Fibroblast of lung (primary cell): ENCODE measurements around the gene SMAGP. TPM values are rescaled to one million over a fixed set of nuclear protein-coding genes. Genes with fewer than 3 reads are reported as not detected.

ENCODE experiments used
- DNase-seq, 2 donors: peaks; one replicate each; pipeline versions ENCODE4 v3.0.0 to v3.0.0-alpha.2; 2010; ENCODE audit warnings: low read depth in 2 of 2
- H2AFZ ChIP-seq: 2 replicates; pipeline ENCODE4 v1.5.1; 2012; ENCODE audit warnings: low read length, control low read depth, inconsistent platforms
- H3K27ac ChIP-seq: 2 replicates; pipeline ENCODE4 v1.5.1; 2011; ENCODE audit warnings: low read length, control low read depth; ENCODE audit not compliant: insufficient read depth
- H3K27me3 ChIP-seq: 2 replicates; pipeline ENCODE4 v1.5.1; 2011; ENCODE audit warnings: mild to moderate bottlenecking, low read length; ENCODE audit not compliant: control insufficient read depth, insufficient read depth
- H3K36me3 ChIP-seq: 2 replicates; pipeline ENCODE4 v1.5.1; 2011; ENCODE audit warnings: low read length; ENCODE audit not compliant: control insufficient read depth, insufficient read depth
- H3K4me1 ChIP-seq: 2 replicates; pipeline ENCODE4 v1.5.1; 2011; ENCODE audit warnings: low read length; ENCODE audit not compliant: control insufficient read depth, insufficient read depth; ENCODE audit errors: extremely low read depth
- H3K4me2 ChIP-seq: 2 replicates; pipeline ENCODE4 v1.5.1; 2011; ENCODE audit warnings: low read length, control low read depth; ENCODE audit not compliant: insufficient read depth; ENCODE audit errors: extremely low read depth
- H3K4me3 ChIP-seq, 4 experiments: fragments of 200-600 bp in 1 of 4; sonication (generic) in 1 of 4; replicated peaks in 1 of 4; 2 replicates each; pipeline ENCODE4 v1.5.1; 2011 to 2016; ENCODE audit warnings: low read length in 4 of 4, low read depth in 3 of 4, mild to moderate bottlenecking in 3 of 4, control low read depth in 2 of 4, inconsistent platforms in 1 of 4, mixed read lengths in 1 of 4; ENCODE audit not compliant: insufficient read depth in 1 of 4; ENCODE audit errors: control extremely low read depth in 1 of 4
- H3K79me2 ChIP-seq: 2 replicates; pipeline ENCODE4 v1.5.1; 2012; ENCODE audit warnings: mild to moderate bottlenecking, low read length, inconsistent platforms; ENCODE audit not compliant: control insufficient read depth, insufficient read depth
- H3K9ac ChIP-seq: 2 replicates; pipeline ENCODE4 v1.5.1; 2011; ENCODE audit warnings: mild to moderate bottlenecking, low read length, control low read depth; ENCODE audit not compliant: insufficient read depth
- H3K9me3 ChIP-seq: 2 replicates; pipeline ENCODE4 v1.5.1; 2012; ENCODE audit warnings: low read depth, low read length; ENCODE audit not compliant: control insufficient read depth, insufficient read depth
- H4K20me1 ChIP-seq: 2 replicates; pipeline ENCODE4 v1.5.1; 2011; ENCODE audit warnings: low read length; ENCODE audit not compliant: control insufficient read depth, insufficient read depth; ENCODE audit errors: extremely low read depth
- CTCF ChIP-seq, 2 donors: IDR thresholded peaks in 1 of 2; conservative IDR thresholded peaks in 1 of 2; 1 replicate in 1 of 2; 2 replicates in 1 of 2; pipeline ENCODE4 v1.5.1; 2011 to 2012; ENCODE audit warnings: low read length in 2 of 2, control low read depth in 1 of 2, inconsistent platforms in 1 of 2, low read depth in 1 of 2, mild to moderate bottlenecking in 1 of 2
- EZH2 ChIP-seq: IDR thresholded peaks from 2 replicates; pipeline ENCODE4 v1.5.1; 2012; ENCODE audit warnings: low read length, control low read depth, mild to moderate bottlenecking; ENCODE audit errors: missing control alignments
- polyA plus RNA-seq, 2 donors: library from polyadenylated mRNA; depleted of rRNA in 1 of 2; stranded (reverse) in 1 of 2; unstranded in 1 of 2; fragments of >200 nt; gene quantifications; 2 replicates each; pipeline ENCODE4 v1.2.1, GENCODE V29; 2011 to 2012; ENCODE audit warnings: missing spikeins in 1 of 2
- total RNA-seq: library from RNA; depleted of rRNA; stranded (reverse); fragments of >200 nt; gene quantifications from 2 replicates; pipeline ENCODE4 v1.2.1, GENCODE V29; 2014

The SMAGP gene
- total and polyA plus RNA-seq, 2 donors (not counting 1 experiment from before 2014, with no cell fraction given), result 11.6 to 20.5 TPM

- H3K27me3 ChIP-seq, result no peaks in the 10 kb centered on the region
- peak overlapping the region; percentile 86 for H3K27ac ChIP-seq
- H3K36me3 ChIP-seq, result no peaks in the 10 kb centered on the region
- peaks cover 3% of the 10 kb centered on the region for H3K4me1 ChIP-seq
- H3K9me3 ChIP-seq, result no peaks in the 10 kb centered on the region
- H3K4me3 ChIP-seq, result peak overlapping the region; percentile 63 to 77 (median 68)
- peaks cover 14% of the 10 kb centered on the region for H3K79me2 ChIP-seq
- peak overlapping the region; percentile 83 for H2AFZ ChIP-seq
- peak overlapping the region; percentile 97 for H3K4me2 ChIP-seq
- H3K9ac ChIP-seq, result no peak overlapping the region
- DNase-seq, result peak; percentile 75 to 90
- no peaks in the 10 kb centered on the region for H4K20me1 ChIP-seq
- TF ChIP-seq CTCF (conservative IDR thresholded peaks at IDR 0.05 in 1 of 2, IDR thresholded peaks at IDR 0.05 in 1 of 2; ENCODE audit: low read depth in 1 of 2, low read length in 2 of 2) (no peak), EZH2 (no peak)
Measured at GRCh38 chr12:51270951-51271518, 820 bp upstream of the SMAGP start.

DNA sequence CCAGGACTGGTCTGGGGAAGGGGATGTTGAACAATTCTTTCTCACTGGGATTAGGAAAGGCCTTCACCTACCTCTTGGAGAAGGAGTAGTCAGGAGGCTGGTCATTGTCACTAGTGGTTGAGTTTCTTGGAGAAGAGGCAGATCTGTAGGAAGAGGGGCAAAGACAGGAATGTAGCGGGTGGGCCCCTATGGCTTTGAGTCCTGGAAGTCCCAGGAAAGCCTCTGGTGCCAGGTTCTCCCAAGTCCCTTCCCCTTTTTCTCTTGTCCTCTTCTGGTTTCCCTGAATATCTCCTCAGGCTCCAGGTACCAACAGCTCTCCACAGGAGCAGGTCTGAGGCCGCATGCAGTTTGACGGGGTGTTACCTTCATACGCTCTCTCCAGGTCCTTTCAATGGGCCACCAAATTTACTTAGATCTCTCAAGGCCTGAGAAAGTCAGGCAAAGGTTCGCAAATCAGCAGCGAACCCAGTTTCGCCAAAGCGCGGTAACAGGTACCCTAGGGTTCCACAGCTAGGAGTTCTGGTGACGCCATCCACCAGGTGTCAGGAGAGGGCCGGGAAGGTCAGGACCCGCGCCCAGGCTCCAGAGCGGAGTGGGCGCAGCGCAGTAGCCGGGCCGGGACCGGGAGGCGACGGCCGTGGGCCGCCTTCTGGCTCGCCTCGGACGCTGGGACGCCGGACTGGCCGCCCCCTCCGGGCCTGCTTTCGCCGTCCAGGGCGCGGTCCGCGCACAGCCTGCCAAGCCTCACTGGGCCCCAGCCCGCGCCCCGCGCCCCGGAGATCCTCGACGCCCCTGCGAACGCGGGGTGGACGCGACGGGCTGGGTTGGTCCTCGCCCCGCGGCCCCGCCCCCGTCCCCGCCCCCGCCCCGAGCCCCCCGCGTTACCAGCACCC lies 795 bp downstream of the SMAGP start:
- Histone ChIP-seq H4K20me1 (no peaks in the 10 kb centered on the region), H3K79me2 (peaks cover 16% of the 10 kb centered on the region), H3K4me2 (peak overlapping the region; percentile 71), H3K9me3 (no peaks in the 10 kb centered on the region), H3K36me3 (no peaks in the 10 kb centered on the region), H3K27ac (peak overlapping the region; percentile 86), H3K27me3 (no peaks in the 10 kb centered on the region), H2AFZ (peak overlapping the region; percentile 42), H3K9ac (peak overlapping the region; percentile 63), H3K4me1 (peaks cover 3% of the 10 kb centered on the region), H3K4me3 (peak overlapping the region; percentile 63 to 72 (median 66))
- TF ChIP-seq EZH2 (no peak), CTCF (conservative IDR thresholded peaks at IDR 0.05 in 1 of 2, IDR thresholded peaks at IDR 0.05 in 1 of 2; ENCODE audit: low read depth in 1 of 2, low read length in 2 of 2) (peak in 1 of 2 donors; percentile 14)
- DNase-seq, result peak; percentile 39 to 41

DNA sequence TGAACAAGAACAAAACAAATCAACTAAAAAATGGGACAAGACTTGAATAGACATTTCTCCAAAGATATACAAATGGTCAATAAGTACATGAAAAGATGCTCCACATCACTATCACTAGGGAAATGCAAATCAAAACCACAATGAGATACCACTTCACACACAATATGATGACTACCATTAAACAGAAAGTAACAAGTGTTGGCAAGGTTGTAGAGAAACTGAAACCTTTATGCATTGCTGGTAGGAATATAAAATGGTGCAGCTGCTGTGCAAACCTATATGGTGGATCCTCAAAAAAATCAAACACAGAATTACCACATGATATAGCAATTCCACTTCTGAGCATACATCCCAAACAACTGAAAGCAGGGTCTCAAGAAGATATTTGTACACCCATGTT lies 5.2 kb downstream of the SMAGP start:
- no peak overlapping the region for H3K9ac ChIP-seq
- peaks cover 21% of the 10 kb centered on the region for H3K79me2 ChIP-seq
- no peaks in the 10 kb centered on the region for H3K27me3 ChIP-seq
- TF ChIP-seq CTCF (conservative IDR thresholded peaks at IDR 0.05 in 1 of 2, IDR thresholded peaks at IDR 0.05 in 1 of 2; ENCODE audit: low read depth in 1 of 2, low read length in 2 of 2), result no peak
- TF ChIP-seq EZH2, result no peak
- no peak overlapping the region for H2AFZ ChIP-seq
- no peak overlapping the region for H3K4me3 ChIP-seq
- no peak for DNase-seq
- H3K27ac ChIP-seq, result no peak overlapping the region
- no peaks in the 10 kb centered on the region for H3K36me3 ChIP-seq
- H4K20me1 ChIP-seq, result no peaks in the 10 kb centered on the region
- no peaks in the 10 kb centered on the region for H3K4me1 ChIP-seq
- no peak overlapping the region for H3K4me2 ChIP-seq
- H3K9me3 ChIP-seq, result no peaks in the 10 kb centered on the region
